Loucy (cell line): ENCODE results near the gene CHD9NB.

Experiments used
- EZH2phosphoT487 ChIP-seq: fragments of 200-600 bp; IDR thresholded peaks from 2 replicates; pipeline ENCODE4 v1.6.1; 2018; ENCODE audit warnings: antibody characterized with exemption, mild to moderate bottlenecking, moderate library complexity, borderline replicate concordance
- TF ChIP-seq, protein P1 (sequence below): fragments of 200-600 bp; sonication (generic); conservative IDR thresholded peaks from 2 replicates; pipeline ENCODE4 v1.5.1; 2014; ENCODE audit warnings: mild to moderate bottlenecking, antibody characterized with exemption, low read length

DNA sequence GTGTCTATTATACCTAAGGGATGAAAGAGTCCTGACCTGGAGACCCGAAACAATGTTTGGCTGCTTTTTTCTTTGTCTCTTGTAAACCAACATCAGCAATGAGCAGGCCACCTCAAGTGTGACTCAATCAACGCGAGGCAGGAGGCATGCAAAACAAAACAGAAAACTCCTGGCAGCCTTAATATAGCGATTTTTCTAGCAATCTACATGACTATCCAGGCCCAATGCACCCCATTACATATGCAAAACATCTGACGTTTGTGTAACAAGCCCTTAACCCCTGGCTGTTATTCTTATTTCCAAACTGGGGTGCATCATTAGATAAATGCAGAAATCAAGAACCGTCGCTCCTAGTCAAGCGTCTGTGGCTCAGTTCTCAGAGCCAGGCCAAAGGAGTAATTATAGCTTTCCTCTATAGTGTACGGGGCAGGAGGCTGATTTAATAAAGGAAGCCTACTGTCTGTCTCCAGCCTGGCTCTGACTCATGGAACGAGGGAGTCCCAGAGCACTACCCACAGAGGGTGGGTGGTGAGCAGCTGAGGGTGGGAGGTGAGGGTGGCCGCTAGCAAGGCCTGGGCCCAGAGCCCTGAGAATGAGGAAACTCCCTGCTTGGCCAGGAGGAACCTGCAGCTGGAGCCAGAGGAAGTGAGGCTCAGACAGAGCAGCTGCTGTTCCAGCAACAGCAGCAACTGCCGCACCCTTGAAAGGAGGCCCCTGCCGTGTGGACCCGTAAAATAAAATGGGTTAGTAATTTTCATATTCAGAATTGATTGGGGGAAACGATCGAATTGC lies 46.0 kb upstream of the CHD9NB start:
- TF ChIP-seq, protein P1, sequence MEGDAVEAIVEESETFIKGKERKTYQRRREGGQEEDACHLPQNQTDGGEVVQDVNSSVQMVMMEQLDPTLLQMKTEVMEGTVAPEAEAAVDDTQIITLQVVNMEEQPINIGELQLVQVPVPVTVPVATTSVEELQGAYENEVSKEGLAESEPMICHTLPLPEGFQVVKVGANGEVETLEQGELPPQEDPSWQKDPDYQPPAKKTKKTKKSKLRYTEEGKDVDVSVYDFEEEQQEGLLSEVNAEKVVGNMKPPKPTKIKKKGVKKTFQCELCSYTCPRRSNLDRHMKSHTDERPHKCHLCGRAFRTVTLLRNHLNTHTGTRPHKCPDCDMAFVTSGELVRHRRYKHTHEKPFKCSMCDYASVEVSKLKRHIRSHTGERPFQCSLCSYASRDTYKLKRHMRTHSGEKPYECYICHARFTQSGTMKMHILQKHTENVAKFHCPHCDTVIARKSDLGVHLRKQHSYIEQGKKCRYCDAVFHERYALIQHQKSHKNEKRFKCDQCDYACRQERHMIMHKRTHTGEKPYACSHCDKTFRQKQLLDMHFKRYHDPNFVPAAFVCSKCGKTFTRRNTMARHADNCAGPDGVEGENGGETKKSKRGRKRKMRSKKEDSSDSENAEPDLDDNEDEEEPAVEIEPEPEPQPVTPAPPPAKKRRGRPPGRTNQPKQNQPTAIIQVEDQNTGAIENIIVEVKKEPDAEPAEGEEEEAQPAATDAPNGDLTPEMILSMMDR = no peak
- no peak for TF ChIP-seq EZH2phosphoT487
